ENCODE data around the gene NPC2.
"Not testable (repeated sequence)": the region's sequence is repeated elsewhere in the genome, so short reads cannot be mapped to it uniquely, and the experiment has no call there.

NPC2 gene

GRCh38 chr14:74492776-74493342 is at the start of gene NPC2:
TSS of gene NPC2 (minus strand) at chr14:74493305. CDS start at chr14:74493274, 31 bp downstream.
- no peak for DNase-seq (ENCODE audit: low read depth)

- DNase-seq (ENCODE audit: low read depth): no peak
Observed at GRCh38 chr14:74542056-74542685, 49.1 kb upstream of the NPC2 start.

- no peak for DNase-seq (ENCODE audit: low read depth)
Observed at GRCh38 chr14:74541225-74541624, 48.1 kb upstream of the NPC2 start.

GRCh38 chr14:74539503-74539902 is 46.4 kb upstream of the NPC2 start:
- DNase-seq (ENCODE audit: low read depth): no peak

- no peak for DNase-seq (ENCODE audit: low read depth)
Observed at GRCh38 chr14:74538411-74539391, 45.6 kb upstream of the NPC2 start.

GRCh38 chr14:74536336-74536735 is 43.2 kb upstream of the NPC2 start:
- DNase-seq (ENCODE audit: low read depth): not testable (repeated sequence)

GRCh38 chr14:74535756-74536325 is 42.7 kb upstream of the NPC2 start:
- DNase-seq (ENCODE audit: low read depth): no peak

- DNase-seq (ENCODE audit: low read depth): no peak
Observed at GRCh38 chr14:74533576-74533975, 40.5 kb upstream of the NPC2 start.

- no peak for DNase-seq (ENCODE audit: low read depth)
Observed at GRCh38 chr14:74532246-74532645, 39.1 kb upstream of the NPC2 start.

GRCh38 chr14:74531467-74531866 is 38.4 kb upstream of the NPC2 start:
- no peak for DNase-seq (ENCODE audit: low read depth)

GRCh38 chr14:74531006-74531405 is 37.9 kb upstream of the NPC2 start:
- no peak for DNase-seq (ENCODE audit: low read depth)

- no peak for DNase-seq (ENCODE audit: low read depth)
Observed at GRCh38 chr14:74528886-74529285, 35.8 kb upstream of the NPC2 start.

- DNase-seq (ENCODE audit: low read depth): no peak
Observed at GRCh38 chr14:74528406-74528805, 35.3 kb upstream of the NPC2 start.

- no peak for DNase-seq (ENCODE audit: low read depth)
Observed at GRCh38 chr14:74527736-74528280, 34.7 kb upstream of the NPC2 start.

- DNase-seq (ENCODE audit: low read depth): no peak
Observed at GRCh38 chr14:74526854-74527585, 33.9 kb upstream of the NPC2 start.

- no peak for DNase-seq (ENCODE audit: low read depth)
Observed at GRCh38 chr14:74525361-74525851, 32.3 kb upstream of the NPC2 start.

- DNase-seq (ENCODE audit: low read depth): no peak
Observed at GRCh38 chr14:74524812-74525135, 31.7 kb upstream of the NPC2 start.

GRCh38 chr14:74524076-74524811 is 31.1 kb upstream of the NPC2 start:
- no peak for DNase-seq (ENCODE audit: low read depth)

GRCh38 chr14:74522740-74523139 is 29.6 kb upstream of the NPC2 start:
- no peak for DNase-seq (ENCODE audit: low read depth)

- no peak for DNase-seq (ENCODE audit: low read depth)
Observed at GRCh38 chr14:74521756-74522155, 28.7 kb upstream of the NPC2 start.

Measured in GM04503 (cell line).